Epithelial cell of proximal tubule (primary cell): ENCODE data around the gene TBC1D10B. TPM values are rescaled to one million over a fixed set of nuclear protein-coding genes. Genes with fewer than 3 reads are reported as not detected.
A peak's percentile ranks its signal among the peaks of the same experiment; 100 is the strongest.

Experiments
- DNase-seq: peaks from one replicate; pipeline ENCODE4 v3.0.0-alpha.2; 2011; ENCODE audit warnings: low read depth
- H3K4me3 ChIP-seq: 2 replicates; pipeline ENCODE4 v1.5.1; 2011; ENCODE audit warnings: low read depth, mild to moderate bottlenecking, low read length
- CTCF ChIP-seq: conservative IDR thresholded peaks from 2 replicates; pipeline ENCODE4 v1.5.1; 2012; ENCODE audit warnings: low read depth, mild to moderate bottlenecking, low read length
- total RNA-seq: library from RNA; depleted of rRNA; stranded (reverse); fragments of >200 nt; gene quantifications from 2 replicates; pipeline ENCODE4 v1.2.3, GENCODE V29; 2015

The TBC1D10B gene
- total RNA-seq, 1 donor from 2014 or later, result 51.8 TPM

DNA sequence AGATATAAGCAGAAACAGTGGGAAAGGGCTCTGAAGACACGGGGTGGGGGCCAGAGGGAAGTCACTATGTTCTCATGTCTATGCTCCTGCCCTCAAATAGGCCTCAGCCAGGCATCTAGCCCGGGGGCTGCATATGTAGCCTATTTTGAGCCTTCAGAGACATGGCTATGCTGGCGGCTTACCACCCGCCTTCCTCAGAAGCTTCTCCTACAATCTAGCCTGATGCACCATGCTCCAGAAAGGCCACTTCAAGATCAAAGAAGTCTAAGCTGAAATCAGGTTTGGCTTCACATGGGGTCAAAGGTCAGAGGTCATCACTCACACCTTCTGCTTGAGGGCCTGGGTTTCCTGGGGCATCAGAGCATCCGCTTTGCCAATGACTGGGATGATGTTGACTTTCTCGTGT lies 10.5 kb upstream of the TBC1D10B start:
- no peak for TF ChIP-seq CTCF
- DNase-seq, result no peak

DNA sequence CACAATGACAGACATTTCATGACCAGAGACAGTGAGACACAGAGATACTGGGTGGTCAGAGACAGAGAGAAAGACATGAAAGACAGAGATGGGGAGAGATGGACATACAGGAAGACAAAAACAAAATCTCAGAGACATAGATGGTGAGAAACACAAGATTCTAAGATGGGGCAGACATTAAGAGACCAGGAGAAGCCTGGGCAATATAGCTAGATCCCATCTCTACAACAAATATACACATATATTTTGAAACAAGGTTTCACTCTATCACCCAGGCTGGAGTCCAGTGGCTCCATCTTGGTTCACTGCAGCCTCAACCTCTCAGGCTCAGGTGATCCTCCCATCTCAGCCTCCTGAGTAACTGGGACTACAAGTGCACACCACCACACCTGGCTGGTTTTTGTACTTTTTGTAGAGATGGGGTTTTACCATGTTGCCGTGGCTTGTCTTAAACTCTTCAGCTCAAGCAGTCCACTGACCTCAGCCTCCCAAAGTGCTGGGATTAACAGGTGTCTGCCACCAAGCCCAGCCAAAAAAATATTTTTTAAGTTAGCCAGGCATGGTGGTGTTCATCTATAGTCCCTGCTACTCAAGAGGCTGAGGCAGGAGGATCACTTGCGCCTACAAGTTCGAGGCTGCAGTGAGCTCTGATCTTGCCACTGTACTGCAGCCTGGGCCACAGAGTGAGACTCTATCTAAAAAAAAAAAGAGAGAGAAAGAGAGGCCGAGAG lies 9.9 kb upstream of the TBC1D10B start:
- no peak for TF ChIP-seq CTCF
- DNase-seq, result no peak
- no peak overlapping the region for H3K4me3 ChIP-seq

More for the DNA sequence above, 10.5 kb upstream of the TBC1D10B start:
- no peak overlapping the region for H3K4me3 ChIP-seq

GRCh38 chr16:30379158-30379783 lies 9.0 kb upstream of the TBC1D10B start:
- TF ChIP-seq CTCF, result no peak
- DNase-seq, result no peak
- H3K4me3 ChIP-seq, result peak overlapping the region; percentile 80

DNA sequence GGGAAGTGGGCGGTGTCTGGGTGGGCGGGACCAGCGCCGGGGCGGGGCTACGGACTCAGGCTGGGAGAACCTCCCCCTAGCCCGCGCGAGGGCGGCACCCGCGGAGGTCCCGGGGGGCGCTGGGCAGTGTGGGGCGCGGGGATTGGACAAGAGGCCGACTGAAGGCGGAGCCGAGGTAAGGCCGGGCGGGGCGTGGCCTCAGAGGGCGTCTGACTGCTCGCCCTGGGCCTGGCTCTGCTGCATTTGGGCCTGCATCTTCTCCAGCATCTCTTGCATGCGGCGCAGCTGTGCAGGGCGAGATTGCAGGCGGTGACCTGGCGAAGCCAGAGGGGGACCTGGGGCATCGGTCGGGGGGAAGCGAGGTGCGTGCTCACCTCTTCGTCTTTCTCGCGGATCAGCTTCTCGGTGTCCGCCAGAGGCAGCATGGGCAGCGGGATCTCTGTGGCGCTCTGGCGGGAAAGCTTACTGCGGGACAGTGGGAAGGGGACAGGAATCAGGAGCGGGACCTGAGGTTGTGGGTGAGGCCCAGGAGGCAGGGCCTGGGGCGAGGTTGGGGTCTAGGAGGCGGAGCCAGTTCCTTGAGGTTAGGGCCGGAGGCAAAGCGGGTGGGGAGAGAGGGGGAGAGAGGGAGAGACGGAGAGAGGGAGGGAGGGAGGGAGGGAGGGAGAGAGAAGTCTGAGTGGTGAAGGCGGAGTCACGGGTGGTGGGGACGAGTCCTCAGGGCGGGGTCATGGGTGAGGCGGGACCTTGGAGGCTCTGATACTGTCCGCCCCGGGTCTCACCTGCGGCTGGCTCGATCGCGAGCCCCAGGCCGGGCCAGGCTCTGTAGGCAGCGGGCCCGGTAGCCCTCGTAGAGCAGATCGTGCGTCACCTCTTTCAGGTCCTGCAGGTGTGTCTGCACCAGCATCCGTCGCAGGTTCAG lies 8.2 kb upstream of the TBC1D10B start:
- peak overlapping the region; percentile 80 for H3K4me3 ChIP-seq
- peak; percentile 22 for TF ChIP-seq CTCF
- DNase-seq, result no peak

- peak overlapping the region; percentile 80 for H3K4me3 ChIP-seq
- TF ChIP-seq CTCF, result no peak
- no peak for DNase-seq
Measured at GRCh38 chr16:30377812-30378235, 7.5 kb upstream of the TBC1D10B start.

- TF ChIP-seq CTCF, result no peak
- peak overlapping the region; percentile 80 for H3K4me3 ChIP-seq
- no peak for DNase-seq
Measured at GRCh38 chr16:30377050-30377811, 6.9 kb upstream of the TBC1D10B start.
